Neural cell (in vitro differentiated cells): Measurements from ENCODE around the gene TSR1. TPM values are rescaled to one million over a fixed set of nuclear protein-coding genes. Genes with fewer than 3 reads are reported as not detected.
"Not testable (repeated sequence)": the region's sequence is repeated elsewhere in the genome, so short reads cannot be mapped to it uniquely, and the experiment has no call there.

Experiments
- H2AFZ ChIP-seq: fragments of 200-600, 300-800 bp; sonication (generic), shearing (Covaris generic); 2 replicates; pipeline ENCODE4 v1.6.0; 2014; ENCODE audit warnings: low read depth, mild to moderate bottlenecking, antibody characterized with exemption, low read length, moderate library complexity
- H3F3A ChIP-seq: fragments of 200-600 bp; shearing (Covaris generic); 2 replicates; pipeline ENCODE4 v1.6.1; 2016; ENCODE audit warnings: mild to moderate bottlenecking, moderate library complexity, mixed read lengths, antibody characterized with exemption, low read length; ENCODE audit not compliant: insufficient read depth, poor library complexity, severe bottlenecking
- H3K27ac ChIP-seq: fragments of 200-600, 300-800 bp; sonication (generic), shearing (Covaris generic); 2 replicates; pipeline ENCODE4 v1.5.1; 2014; ENCODE audit warnings: mild to moderate bottlenecking, low read length, moderate library complexity
- H3K27me3 ChIP-seq: fragments of 300-800, 200-600 bp; sonication (generic), shearing (Covaris generic); 2 replicates; pipeline ENCODE4 v1.6.0; 2014; ENCODE audit warnings: mild to moderate bottlenecking, low read depth, low read length, moderate library complexity; ENCODE audit not compliant: insufficient read depth
- H3K36me3 ChIP-seq: fragments of 300-800, 200-600 bp; sonication (generic), shearing (Covaris generic); 2 replicates; pipeline ENCODE4 v1.5.1; 2014; ENCODE audit warnings: mild to moderate bottlenecking, antibody characterized with exemption, low read length, moderate library complexity; ENCODE audit not compliant: insufficient read depth
- H3K4me2 ChIP-seq: fragments of 300-800, 200-600 bp; sonication (generic), shearing (Covaris generic); 2 replicates; pipeline ENCODE4 v1.6.0; 2014; ENCODE audit warnings: mild to moderate bottlenecking, low read length
- H3K4me3 ChIP-seq: fragments of 300-800, 200-600 bp; sonication (generic), shearing (Covaris generic); 2 replicates; pipeline ENCODE4 v1.5.1; 2014; ENCODE audit warnings: mild to moderate bottlenecking, low read length, moderate library complexity
- H3K79me2 ChIP-seq: fragments of 200-600 bp; shearing (Covaris generic); replicated peaks from 2 replicates; pipeline ENCODE4 v1.6.0; 2014; ENCODE audit warnings: mild to moderate bottlenecking, low read length, moderate library complexity; ENCODE audit not compliant: insufficient read depth
- H3K9ac ChIP-seq: fragments of 300-800, 200-600 bp; sonication (generic), shearing (Covaris generic); 2 replicates; pipeline ENCODE4 v1.6.1; 2016; ENCODE audit warnings: mild to moderate bottlenecking, low read length, mixed read lengths
- H3K9me2 ChIP-seq: fragments of 200-600 bp; shearing (Covaris generic); 2 replicates; pipeline ENCODE4 v1.6.1; 2016; ENCODE audit warnings: mild to moderate bottlenecking, low read length, mixed read lengths; ENCODE audit not compliant: insufficient read depth
- H3K9me3 ChIP-seq: fragments of 200-600, 300-800 bp; sonication (generic), shearing (Covaris generic); 2 replicates; pipeline ENCODE4 v1.6.1; 2016; ENCODE audit warnings: mild to moderate bottlenecking, mixed run types, low read length, moderate library complexity, mixed read lengths
- H4K20me1 ChIP-seq: fragments of 200-600 bp; shearing (Covaris generic); 2 replicates; pipeline ENCODE4 v1.6.1; 2016; ENCODE audit warnings: mild to moderate bottlenecking, mixed run types; ENCODE audit not compliant: insufficient read depth
- CTCF ChIP-seq: fragments of 450-650 bp; IDR thresholded peaks from 2 replicates; pipeline ENCODE4 v1.5.1; 2014; ENCODE audit warnings: antibody characterized with exemption, mild to moderate bottlenecking, moderate library complexity; ENCODE audit not compliant: poor library complexity, severe bottlenecking
- EZH2 ChIP-seq: fragments of 200-600, 300-800 bp; shearing (Covaris generic), sonication (generic); IDR thresholded peaks from 2 replicates; pipeline ENCODE4 v1.6.1; 2014; ENCODE audit warnings: antibody characterized with exemption, low read length, borderline replicate concordance, mild to moderate bottlenecking; ENCODE audit not compliant: insufficient read depth, poor library complexity, severe bottlenecking
- POLR2AphosphoS5 ChIP-seq: IDR thresholded peaks from 2 replicates; pipeline ENCODE4 v1.6.1; 2012
- RAD21 ChIP-seq: fragments of 450-650 bp; conservative IDR thresholded peaks from 2 replicates; pipeline ENCODE4 v1.6.1; 2014; ENCODE audit warnings: antibody characterized with exemption, mild to moderate bottlenecking, moderate library complexity
- REST ChIP-seq: IDR thresholded peaks from 2 replicates; pipeline ENCODE4 v1.6.1; 2012; ENCODE audit warnings: borderline replicate concordance
- TAF1 ChIP-seq: IDR thresholded peaks from 2 replicates; pipeline ENCODE4 v1.6.1; 2012; ENCODE audit warnings: low read depth
- polyA plus RNA-seq: library from polyadenylated mRNA; depleted of rRNA; stranded (reverse); fragments of >200 nt; gene quantifications from 2 replicates; pipeline ENCODE4 v1.2.3, GENCODE V29; 2014

The TSR1 gene
- polyA plus RNA-seq, 1 donor from 2014 or later: 31.8 TPM

- TF ChIP-seq POLR2AphosphoS5 (no peak), CTCF (no peak), EZH2 (no peak), REST (no peak), TAF1 (no peak), RAD21 (no peak)
- Histone ChIP-seq H2AFZ (no peak overlapping the region), H4K20me1 (no peaks in the 10 kb centered on the region), H3K9me2 (no peaks in the 10 kb centered on the region), H3K4me2 (no peak overlapping the region), H3F3A (no peaks in the 10 kb centered on the region), H3K4me3 (no peak overlapping the region), H3K9me3 (no peaks in the 10 kb centered on the region), H3K36me3 (no peaks in the 10 kb centered on the region), H3K9ac (no peak overlapping the region), H3K27me3 (no peaks in the 10 kb centered on the region), H3K27ac (no peak overlapping the region), H3K79me2 (no peaks in the 10 kb centered on the region)
Observed at GRCh38 chr17:2319051-2319450, 17.2 kb downstream of the TSR1 start.

DNA sequence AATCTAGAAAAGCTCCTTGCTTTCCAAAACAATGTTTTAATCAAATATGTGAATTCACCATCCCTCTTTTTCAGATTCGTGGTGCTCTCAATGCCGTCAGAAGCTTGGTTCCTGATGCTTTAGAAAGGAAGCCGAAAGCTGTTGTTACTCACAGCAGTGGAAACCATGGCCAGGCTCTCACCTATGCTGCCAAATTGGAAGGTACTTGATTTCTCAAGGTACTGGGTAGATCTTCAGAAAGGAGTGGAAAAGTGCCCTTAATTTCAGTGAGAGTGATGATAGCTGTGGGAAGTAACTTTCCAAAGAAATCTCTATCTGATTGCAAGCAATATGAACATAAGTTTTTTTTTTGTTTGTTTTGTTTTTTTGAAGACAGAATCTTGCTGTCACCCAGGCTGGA, 18.5 kb downstream of the TSR1 start:
- H3K36me3 ChIP-seq: no peaks in the 10 kb centered on the region
- H4K20me1 ChIP-seq: no peaks in the 10 kb centered on the region
- no peak overlapping the region for H3K4me3 ChIP-seq
- no peaks in the 10 kb centered on the region for H3K27me3 ChIP-seq
- no peaks in the 10 kb centered on the region for H3K9me3 ChIP-seq
- H3K27ac ChIP-seq: no peak overlapping the region
- TF ChIP-seq RAD21: no peak
- H2AFZ ChIP-seq: no peak overlapping the region
- no peaks in the 10 kb centered on the region for H3F3A ChIP-seq
- H3K79me2 ChIP-seq: no peaks in the 10 kb centered on the region
- H3K9ac ChIP-seq: no peak overlapping the region
- H3K9me2 ChIP-seq: no peaks in the 10 kb centered on the region
- H3K4me2 ChIP-seq: no peak overlapping the region

GRCh38 chr17:2316916-2317205, 19.4 kb downstream of the TSR1 start:
- not testable (repeated sequence) for H3K4me2 ChIP-seq, H3K36me3 ChIP-seq

More at GRCh38 chr17:2316916-2317205, 19.4 kb downstream of the TSR1 start:
- not testable (repeated sequence) for H3K9me2 ChIP-seq, H3K27me3 ChIP-seq, H3K9ac ChIP-seq, H2AFZ ChIP-seq, H3K9me3 ChIP-seq, H3F3A ChIP-seq, H3K79me2 ChIP-seq, H4K20me1 ChIP-seq, H3K27ac ChIP-seq, H3K4me3 ChIP-seq
